Endothelial cell of umbilical vein (primary cell): ENCODE results near the gene C1QTNF8. TPM values are rescaled to one million over a fixed set of nuclear protein-coding genes. Genes with fewer than 3 reads are reported as not detected.

ENCODE experiments used
- BruUV-seq: library from RNA; stranded (reverse); fragments of 400-500 nt; replicated peaks from 2 replicates; lab custom pipeline; 2021; lab: Mats Ljungman, UMichigan
- CTCF ChIA-PET: fragments of 300-600, 350-600 bp; sonication (Branson Sonifier 250); formaldehyde crosslinking; loops from one replicate; lab custom pipeline; 2021; ENCODE audit warnings: antibody characterized with exemption, inconsistent platforms; lab: Charles Lee
- POLR2A ChIA-PET: fragments of 300-600, 350-600 bp; sonication (Branson Sonifier 250); formaldehyde crosslinking; loops from one replicate; lab custom pipeline; 2021; ENCODE audit warnings: antibody characterized with exemption, inconsistent platforms; lab: Charles Lee
- DNase-seq: peaks from one replicate; pipeline ENCODE4 v3.0.0-alpha.2; 2011; ENCODE audit warnings: low read depth, low spot score
- FAIRE-seq: peaks from 2 replicates; lab custom pipeline; 2011; peaks lifted over from hg19 to GRCh38; lab: Jason Lieb, UNC
- H2AFZ ChIP-seq: 2 replicates; pipeline ENCODE4 v1.6.0; 2012; ENCODE audit warnings: low read depth, low read length, control low read depth, inconsistent platforms
- H3K27ac ChIP-seq: 2 replicates; pipeline ENCODE4 v1.5.1; 2011; ENCODE audit warnings: low read depth, mild to moderate bottlenecking, control low read depth, low read length, moderate library complexity; ENCODE audit not compliant: insufficient read depth
- H3K27me3 ChIP-seq, 2 experiments: 2 replicates each; pipeline versions ENCODE4 v1.6.0 to v1.6.1; 2011; ENCODE audit warnings: low read length in 2 of 2, mixed read lengths in 1 of 2; ENCODE audit not compliant: control insufficient read depth in 2 of 2, insufficient read depth in 2 of 2
- H3K36me3 ChIP-seq, 2 experiments: 2 replicates in 1 of 2; 3 replicates in 1 of 2; pipeline ENCODE4 v1.5.1; 2011; ENCODE audit warnings: low read length in 2 of 2, mild to moderate bottlenecking in 1 of 2, moderate library complexity in 1 of 2; ENCODE audit not compliant: control insufficient read depth in 2 of 2, insufficient read depth in 2 of 2; ENCODE audit errors: extremely low read depth in 1 of 2
- H3K4me1 ChIP-seq: 3 replicates; pipeline ENCODE4 v1.5.1; 2011; ENCODE audit warnings: mild to moderate bottlenecking, low read length; ENCODE audit not compliant: control insufficient read depth, insufficient read depth; ENCODE audit errors: extremely low read depth
- H3K4me2 ChIP-seq: 2 replicates; pipeline ENCODE4 v1.6.1; 2011; ENCODE audit warnings: low read length, control low read depth, mixed read lengths; ENCODE audit not compliant: insufficient read depth
- H3K4me3 ChIP-seq, 3 experiments: fragments of 200-600 bp in 1 of 3; sonication (generic), shearing (Covaris generic) in 1 of 3; replicated peaks in 1 of 3; 2 replicates each; pipeline ENCODE4 v1.5.1; 2011 to 2016; ENCODE audit warnings: control low read depth in 3 of 3, low read length in 3 of 3, mild to moderate bottlenecking in 2 of 3, inconsistent platforms in 1 of 3, low read depth in 1 of 3, moderate library complexity in 1 of 3; ENCODE audit not compliant: insufficient read depth in 1 of 3
- H3K79me2 ChIP-seq: 2 replicates; pipeline ENCODE4 v1.6.0; 2012; ENCODE audit warnings: low read length, inconsistent platforms; ENCODE audit not compliant: control insufficient read depth, insufficient read depth
- H3K9ac ChIP-seq: replicated peaks from 2 replicates; pipeline ENCODE3; 2011; ENCODE audit warnings: low read length, control low read depth; ENCODE audit not compliant: insufficient read depth; ENCODE audit errors: extremely low read depth
- H3K9me1 ChIP-seq: replicated peaks from 3 replicates; pipeline ENCODE4 v1.6.0; 2011; ENCODE audit warnings: mild to moderate bottlenecking, low read length; ENCODE audit not compliant: control insufficient read depth, insufficient read depth; ENCODE audit errors: extremely low read depth
- H3K9me3 ChIP-seq: replicated peaks from 2 replicates; pipeline ENCODE4 v1.5.1; 2012; ENCODE audit warnings: low read length, inconsistent platforms; ENCODE audit not compliant: control insufficient read depth, insufficient read depth
- H4K20me1 ChIP-seq: replicated peaks from 2 replicates; pipeline ENCODE3; 2011; ENCODE audit warnings: mild to moderate bottlenecking, low read length; ENCODE audit not compliant: control insufficient read depth, insufficient read depth; ENCODE audit errors: extremely low read depth
- EZH2 ChIP-seq: IDR thresholded peaks from 2 replicates; pipeline ENCODE4 v1.6.1; 2012; ENCODE audit warnings: borderline replicate concordance, low read depth, mild to moderate bottlenecking, moderate library complexity, low read length, inconsistent platforms; ENCODE audit not compliant: severe bottlenecking
- FOS ChIP-seq: IDR thresholded peaks from 2 replicates; pipeline ENCODE4 v1.6.1; 2011; ENCODE audit warnings: mild to moderate bottlenecking, low read length, moderate library complexity, borderline replicate concordance; ENCODE audit not compliant: insufficient read depth
- GATA2 ChIP-seq: IDR thresholded peaks from 2 replicates; pipeline ENCODE4 v1.7.0; 2011; ENCODE audit warnings: low read depth, mild to moderate bottlenecking, moderate library complexity, mixed read lengths, low read length; ENCODE audit not compliant: insufficient read length, insufficient read depth
- JUN ChIP-seq: IDR thresholded peaks from 2 replicates; pipeline ENCODE4 v1.6.1; 2011; ENCODE audit warnings: borderline replicate concordance, low read depth; ENCODE audit not compliant: insufficient read length, insufficient read depth
- MYC ChIP-seq: IDR thresholded peaks from one replicate; pipeline ENCODE4 v1.6.1; 2011; ENCODE audit warnings: mild to moderate bottlenecking, low read depth, low read length
- POLR2A ChIP-seq: IDR thresholded peaks from 2 replicates; pipeline ENCODE4 v1.6.1; 2012; ENCODE audit warnings: low read depth, mild to moderate bottlenecking, control low read depth, low read length
- POLR2AphosphoS5 ChIP-seq: IDR thresholded peaks from 2 replicates; pipeline ENCODE4 v1.6.1; 2012; ENCODE audit warnings: low read depth, mild to moderate bottlenecking, control low read depth, low read length, moderate library complexity; ENCODE audit not compliant: insufficient read depth
- dilution Hi-C: fragments of 300-500 bp; cut with MboI; formaldehyde crosslinking; loops from one replicate; pipeline ENCODE4 v1.15.0; 2019; ENCODE audit warnings: low sequenced_read_pairs; ENCODE audit not compliant: extremely low pct_ligation_motif_present
- intact Hi-C: fragments of 100-400 bp; cut with micrococcal nuclease; formaldehyde crosslinking; loops from one replicate; pipeline ENCODE4 v1.10.0; 2022
- polyA plus RNA-seq, 4 experiments: library from polyadenylated mRNA; depleted of rRNA in 3 of 4; stranded (reverse) in 3 of 4; unstranded in 1 of 4; fragments of >200 nt; gene quantifications; 2 replicates each; pipeline versions ENCODE4 v1.2.1 to v1.2.3, GENCODE V29; 2011 to 2012; ENCODE audit warnings: missing spikeins in 1 of 4
- total RNA-seq: library from RNA; stranded (reverse); gene quantifications from 2 replicates; pipeline ENCODE4 v1.2.3, GENCODE V29; 2021
- TF ChIP-seq, protein P1 (sequence below): IDR thresholded peaks from 2 replicates; pipeline ENCODE4 v1.6.1; 2011; ENCODE audit not compliant: insufficient read depth, insufficient read length
- TF ChIP-seq, protein P2 (sequence below), 2 donors: IDR thresholded peaks; 1 replicate in 1 of 2; 2 replicates in 1 of 2; pipeline ENCODE4 v1.5.1; 2011; ENCODE audit warnings: low read length in 2 of 2, mild to moderate bottlenecking in 2 of 2, moderate library complexity in 2 of 2, control low read depth in 1 of 2, inconsistent platforms in 1 of 2, low read depth in 1 of 2; ENCODE audit not compliant: insufficient read depth in 1 of 2; ENCODE audit errors: extremely low read depth in 1 of 2

The C1QTNF8 gene
- total and polyA plus RNA-seq, 2 donors (not counting 3 experiments of a cell fraction or from before 2014, with no cell fraction given) = not detected

DNA sequence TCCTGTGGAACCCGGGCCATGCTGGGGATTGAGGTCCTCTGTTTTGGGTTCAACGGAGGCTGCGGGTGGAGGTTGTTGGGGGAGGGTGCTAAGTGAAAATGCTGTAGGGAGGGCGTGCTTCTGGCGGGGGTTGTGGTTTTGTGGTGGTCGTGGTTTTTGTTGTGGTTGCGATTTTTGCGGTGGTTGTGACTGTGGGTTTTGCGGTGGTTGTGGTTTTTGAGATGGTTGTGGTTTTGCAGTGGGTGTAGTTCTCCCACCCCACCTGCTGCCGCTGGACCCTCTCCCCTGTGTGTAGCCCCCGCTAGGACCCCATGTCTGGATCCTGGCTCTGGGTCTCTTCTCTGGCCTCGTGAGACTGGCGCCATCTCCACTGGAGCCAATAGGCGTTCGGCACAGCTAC lies 28.4 kb downstream of the C1QTNF8 start:
- TF ChIP-seq, protein P1, sequence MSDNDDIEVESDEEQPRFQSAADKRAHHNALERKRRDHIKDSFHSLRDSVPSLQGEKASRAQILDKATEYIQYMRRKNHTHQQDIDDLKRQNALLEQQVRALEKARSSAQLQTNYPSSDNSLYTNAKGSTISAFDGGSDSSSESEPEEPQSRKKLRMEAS = no peak
- TF ChIP-seq POLR2AphosphoS5 (no peak), FOS (no peak), JUN (no peak), EZH2 (no peak), GATA2 (no peak), MYC (no peak), POLR2A (no peak)
- TF ChIP-seq, protein P2, sequence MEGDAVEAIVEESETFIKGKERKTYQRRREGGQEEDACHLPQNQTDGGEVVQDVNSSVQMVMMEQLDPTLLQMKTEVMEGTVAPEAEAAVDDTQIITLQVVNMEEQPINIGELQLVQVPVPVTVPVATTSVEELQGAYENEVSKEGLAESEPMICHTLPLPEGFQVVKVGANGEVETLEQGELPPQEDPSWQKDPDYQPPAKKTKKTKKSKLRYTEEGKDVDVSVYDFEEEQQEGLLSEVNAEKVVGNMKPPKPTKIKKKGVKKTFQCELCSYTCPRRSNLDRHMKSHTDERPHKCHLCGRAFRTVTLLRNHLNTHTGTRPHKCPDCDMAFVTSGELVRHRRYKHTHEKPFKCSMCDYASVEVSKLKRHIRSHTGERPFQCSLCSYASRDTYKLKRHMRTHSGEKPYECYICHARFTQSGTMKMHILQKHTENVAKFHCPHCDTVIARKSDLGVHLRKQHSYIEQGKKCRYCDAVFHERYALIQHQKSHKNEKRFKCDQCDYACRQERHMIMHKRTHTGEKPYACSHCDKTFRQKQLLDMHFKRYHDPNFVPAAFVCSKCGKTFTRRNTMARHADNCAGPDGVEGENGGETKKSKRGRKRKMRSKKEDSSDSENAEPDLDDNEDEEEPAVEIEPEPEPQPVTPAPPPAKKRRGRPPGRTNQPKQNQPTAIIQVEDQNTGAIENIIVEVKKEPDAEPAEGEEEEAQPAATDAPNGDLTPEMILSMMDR (IDR thresholded peaks at IDR 0.05; ENCODE audit: extremely low read depth in 1 of 2, insufficient read depth in 1 of 2, low read depth in 1 of 2, low read length in 2 of 2) = no peak
- FAIRE-seq (no peak), DNase-seq (no peak)
- Histone ChIP-seq H3K4me2 (no peak overlapping the region), H3K27me3 (peaks cover 12 to 17% of the 10 kb centered on the region in 2 experiments), H3K79me2 (no peaks in the 10 kb centered on the region), H3K4me3 (no peak overlapping the region), H2AFZ (no peak overlapping the region), H3K4me1 (no peaks in the 10 kb centered on the region), H3K36me3 (no peaks in the 10 kb centered on the region), H3K9me1 (no peaks in the 10 kb centered on the region), H3K27ac (no peak overlapping the region), H3K9me3 (no peaks in the 10 kb centered on the region), H4K20me1 (no peaks in the 10 kb centered on the region), H3K9ac (no peak overlapping the region)
- dilution Hi-C loops = no loop called here
- ChIA-PET POLR2A (no interaction called here), CTCF (interaction anchor here (5.8 kb wide), 1 partner anchor 10 kb away, joined by 57 read pairs; no protein-coding TSS in a partner anchor)
- BruUV-seq = no TSS peak
- intact Hi-C loops = no loop called here
